ENCODE data around the gene SEC61A2.
"Not testable (repeated sequence)": the region's sequence is repeated elsewhere in the genome, so short reads cannot be mapped to it uniquely, and the experiment has no call there.

SEC61A2 gene

DNA sequence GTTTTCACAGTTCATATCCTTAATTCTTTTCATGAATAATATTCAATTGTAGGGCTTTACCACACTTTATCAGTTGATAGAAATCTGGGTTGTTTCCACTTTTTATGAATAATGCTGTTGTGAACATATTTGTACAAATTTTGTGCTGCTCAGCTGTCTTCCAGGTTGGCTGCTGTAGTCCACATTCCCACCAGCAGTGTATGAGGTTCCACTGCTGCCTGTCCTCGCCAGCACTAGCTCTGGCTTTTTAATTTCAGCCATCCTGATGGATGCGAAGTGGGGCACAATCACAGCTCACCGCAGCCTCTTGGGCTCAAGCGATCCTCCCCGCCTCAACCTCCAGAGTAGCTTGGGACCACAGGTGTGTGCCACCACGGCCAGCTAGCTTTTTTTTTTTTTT is 33.5 kb downstream of the SEC61A2 start:
- no peak for DNase-seq

DNA sequence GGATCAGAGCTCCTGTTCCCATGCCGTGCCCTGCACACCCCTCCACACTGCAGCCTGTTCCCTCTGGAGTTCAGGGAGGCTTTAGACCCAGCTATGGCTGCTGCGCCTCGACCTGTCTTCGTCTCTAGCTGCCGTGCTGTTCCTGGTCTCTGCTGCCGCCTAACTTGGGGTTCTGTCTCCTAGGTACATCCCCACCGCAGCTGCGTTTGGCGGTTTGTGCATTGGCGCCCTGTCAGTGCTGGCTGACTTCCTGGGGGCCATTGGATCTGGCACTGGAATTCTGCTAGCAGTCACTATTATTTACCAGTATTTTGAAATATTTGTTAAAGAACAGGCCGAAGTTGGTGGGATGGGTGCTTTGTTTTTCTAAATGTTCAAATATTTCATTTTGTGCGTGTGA is 34.6 kb downstream of the SEC61A2 start:
- DNase-seq, result no peak

DNA sequence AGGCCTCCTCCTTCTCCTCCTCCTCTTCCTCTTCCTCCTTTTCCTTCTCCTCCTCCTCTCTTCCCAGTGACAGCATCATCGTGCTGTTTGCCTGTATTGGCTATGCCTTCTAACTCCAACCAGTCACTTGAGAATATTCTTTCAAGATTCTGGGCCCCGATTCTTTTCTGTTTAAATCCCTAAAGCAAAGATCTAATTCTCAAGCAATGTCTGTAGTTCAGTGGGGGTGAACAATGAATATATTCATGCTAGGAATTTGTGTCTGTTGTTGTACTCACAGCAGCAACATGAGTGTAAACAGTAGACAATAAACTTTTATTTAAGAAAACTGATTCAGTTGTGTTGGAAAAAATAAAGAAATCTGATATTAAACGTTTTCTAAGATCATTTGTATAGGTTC is 35.6 kb downstream of the SEC61A2 start:
- DNase-seq, result no peak

DNA sequence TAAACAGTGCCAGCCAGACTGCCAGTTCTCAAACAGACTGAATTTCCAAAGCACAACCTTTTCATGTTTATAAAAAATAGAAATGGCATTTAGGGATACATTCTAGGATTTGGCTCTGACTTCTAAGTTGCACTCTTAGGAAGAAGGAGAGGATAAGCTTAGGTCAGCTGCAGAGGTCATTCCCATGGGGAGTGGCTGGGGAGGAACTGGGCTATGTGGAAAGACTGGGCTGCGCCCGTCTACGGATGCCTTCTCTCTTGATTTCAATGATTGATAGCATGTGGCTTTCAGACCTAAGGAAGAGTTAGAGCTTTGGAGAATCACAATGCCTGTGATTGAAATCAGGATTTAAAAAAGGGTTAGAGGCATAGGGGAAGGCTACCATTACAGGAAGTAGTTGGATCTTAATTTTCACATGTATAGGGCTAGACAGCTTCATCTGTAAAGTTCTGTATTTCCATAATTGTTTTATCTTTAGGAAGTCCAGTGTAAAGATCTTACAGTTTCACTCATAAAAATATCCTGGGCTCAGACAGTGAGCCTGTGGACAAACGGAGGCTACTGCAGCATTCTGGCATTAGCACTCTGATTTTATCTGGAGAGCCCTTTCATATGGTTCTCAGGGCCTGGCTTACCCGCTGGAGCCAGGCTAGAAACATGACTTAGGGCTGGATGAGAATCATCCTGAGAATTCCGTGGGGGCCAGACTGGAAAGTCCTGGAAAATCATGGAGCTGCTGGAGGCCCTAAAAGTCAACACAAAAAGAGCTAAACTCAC is 36.7 kb downstream of the SEC61A2 start:
- DNase-seq, result no peak

- DNase-seq, result not testable (repeated sequence)
Observed at GRCh38 chr10:12171512-12171911, 42.0 kb downstream of the SEC61A2 start.

DNA sequence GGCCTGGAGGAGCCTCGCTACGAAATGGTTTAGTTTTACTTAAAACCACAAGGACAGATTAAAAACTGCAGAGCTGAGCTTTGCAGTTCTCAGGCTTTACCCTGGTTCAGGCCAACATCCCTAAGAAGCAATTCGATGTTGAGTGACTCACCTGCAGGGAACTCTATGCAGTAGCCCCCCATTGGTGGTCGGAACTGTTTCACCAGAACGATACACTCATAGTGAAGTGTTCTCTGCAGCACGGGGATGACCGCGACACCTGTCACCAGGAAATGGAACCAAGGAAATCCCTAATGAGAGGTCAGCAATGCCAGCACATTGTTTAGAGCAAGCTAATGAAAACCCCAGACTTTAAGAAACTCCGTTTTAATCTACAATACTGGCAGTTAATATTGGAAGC is 48.2 kb downstream of the SEC61A2 start:
- no peak for DNase-seq

DNA sequence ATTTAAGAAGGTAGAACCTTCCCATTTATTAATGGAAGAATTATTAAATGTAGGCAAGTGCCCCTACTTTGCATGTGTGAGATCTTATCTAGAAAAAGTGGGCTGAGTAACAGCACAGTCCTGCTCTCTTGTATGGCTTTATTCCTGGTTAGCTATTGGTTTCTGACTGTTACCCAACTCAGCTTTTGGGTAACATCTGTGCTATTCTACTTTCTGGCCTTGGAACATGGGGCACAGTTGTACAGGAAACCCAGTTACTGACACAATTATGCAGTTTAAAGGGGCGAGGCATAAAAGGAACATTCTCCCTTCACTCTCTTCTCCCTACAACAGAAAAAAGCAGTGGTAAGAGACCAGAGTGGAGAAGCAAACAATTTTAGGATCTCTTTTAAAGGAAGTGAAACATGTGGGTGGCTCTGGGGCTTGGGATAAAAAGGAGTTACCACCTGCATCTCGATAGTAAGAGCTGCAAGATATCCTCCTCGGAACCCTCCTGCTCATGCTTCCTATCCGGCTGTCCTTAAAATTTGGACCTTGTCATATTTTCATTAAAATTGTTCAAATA is 50.2 kb downstream of the SEC61A2 start:
- no peak for DNase-seq

- DNase-seq, result no peak
Observed at GRCh38 chr10:12180221-12180974, 50.9 kb downstream of the SEC61A2 start.

DNA sequence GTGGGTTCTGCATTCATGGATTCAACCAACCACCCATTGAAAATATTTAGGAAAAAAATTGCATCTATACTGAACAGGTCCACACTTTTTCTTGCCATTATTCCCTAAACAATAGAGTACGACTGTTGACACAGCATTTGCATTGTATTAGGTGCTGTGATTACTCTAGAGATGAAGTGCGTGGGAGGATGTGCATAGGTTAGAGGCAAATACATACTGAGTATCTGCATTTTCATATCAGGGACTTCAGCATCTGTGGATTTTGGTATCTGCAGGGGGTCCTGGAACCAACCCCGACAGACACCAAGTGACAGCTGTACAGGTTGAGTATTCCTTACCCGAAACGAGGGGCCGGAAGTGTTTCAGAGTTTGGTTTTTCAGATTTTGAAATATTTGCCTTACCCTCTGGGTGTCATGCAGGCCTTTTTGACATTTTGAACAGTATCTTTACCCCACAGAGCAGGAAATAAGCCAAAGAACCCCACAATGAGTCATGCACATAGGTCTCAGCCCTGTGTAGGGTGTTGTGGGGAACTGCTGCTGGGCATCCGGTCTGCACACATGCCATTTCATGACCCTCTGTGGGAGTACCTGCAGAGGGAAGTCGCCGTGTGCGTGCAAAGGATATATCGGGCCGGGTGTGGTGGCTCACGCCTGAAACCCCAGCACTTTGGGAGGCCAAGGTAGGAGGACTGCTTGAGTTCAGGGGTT is 51.7 kb downstream of the SEC61A2 start:
- peak; percentile 73 to 75 for DNase-seq

- no peak for DNase-seq
Observed at GRCh38 chr10:12184165-12184564, 54.7 kb downstream of the SEC61A2 start.

DNA sequence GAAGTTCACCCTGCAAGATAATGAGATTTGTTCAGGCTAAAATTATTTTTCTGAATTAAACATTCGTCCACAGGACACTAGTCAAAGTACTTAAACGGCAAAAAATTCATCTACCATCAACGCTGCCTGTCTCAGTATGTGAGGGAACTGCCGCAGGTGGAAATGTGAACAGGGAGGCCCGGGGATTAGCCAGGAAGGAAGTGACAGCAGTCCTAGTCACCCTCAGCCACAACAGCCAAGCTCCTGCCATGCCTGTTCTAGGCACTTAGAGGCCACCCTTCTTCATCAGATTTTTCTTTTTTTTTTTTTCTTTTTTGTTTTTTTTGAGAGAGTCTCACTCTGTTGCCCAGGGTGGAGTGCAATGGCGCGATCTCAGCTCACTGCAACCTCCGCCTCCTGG is 56.8 kb downstream of the SEC61A2 start:
- DNase-seq, result no peak

GRCh38 chr10:12187321-12187905 is 57.9 kb downstream of the SEC61A2 start:
- DNase-seq, result no peak

GRCh38 chr10:12188656-12189055 is 59.2 kb downstream of the SEC61A2 start:
- DNase-seq, result no peak

DNA sequence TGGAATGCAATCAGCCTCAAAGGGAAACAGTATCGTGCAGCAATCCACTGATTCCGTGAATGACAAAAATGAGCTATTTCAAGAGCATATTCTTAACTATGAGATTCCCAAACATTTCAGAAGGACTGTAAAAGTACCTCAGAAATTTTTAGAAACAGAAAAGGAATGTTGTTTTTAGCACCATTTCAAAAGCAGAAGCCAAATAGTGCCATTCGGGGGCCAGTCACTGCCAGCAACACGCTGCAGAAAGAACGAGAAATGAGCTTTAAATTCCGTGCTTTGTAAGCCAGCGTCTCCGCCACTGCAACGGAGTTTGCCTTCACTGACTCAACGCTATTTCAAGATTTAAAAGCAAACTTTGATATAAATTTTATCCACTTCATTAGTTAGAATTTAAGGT is 59.9 kb downstream of the SEC61A2 start:
- DNase-seq, result no peak

- DNase-seq, result no peak
Observed at GRCh38 chr10:12191715-12192114, 62.2 kb downstream of the SEC61A2 start.

DNA sequence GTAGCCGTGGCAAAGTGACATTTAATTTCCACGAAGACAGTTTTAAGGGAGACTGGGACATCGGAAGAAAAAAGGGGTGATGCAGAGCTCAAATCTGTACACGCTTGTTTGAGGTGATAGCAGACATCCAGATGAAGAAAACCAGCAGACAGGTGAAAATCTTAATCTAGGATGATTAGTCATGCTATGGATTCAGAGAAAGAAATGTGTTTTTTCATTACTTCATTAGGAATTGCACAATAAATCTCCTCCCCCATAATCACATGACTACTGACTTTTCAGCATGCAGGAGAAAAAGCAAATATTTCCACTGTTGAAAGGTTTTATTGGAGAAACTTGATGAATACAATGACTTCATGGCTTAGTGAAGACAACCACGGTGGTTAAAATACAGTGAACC is 63.7 kb downstream of the SEC61A2 start:
- DNase-seq, result no peak

DNA sequence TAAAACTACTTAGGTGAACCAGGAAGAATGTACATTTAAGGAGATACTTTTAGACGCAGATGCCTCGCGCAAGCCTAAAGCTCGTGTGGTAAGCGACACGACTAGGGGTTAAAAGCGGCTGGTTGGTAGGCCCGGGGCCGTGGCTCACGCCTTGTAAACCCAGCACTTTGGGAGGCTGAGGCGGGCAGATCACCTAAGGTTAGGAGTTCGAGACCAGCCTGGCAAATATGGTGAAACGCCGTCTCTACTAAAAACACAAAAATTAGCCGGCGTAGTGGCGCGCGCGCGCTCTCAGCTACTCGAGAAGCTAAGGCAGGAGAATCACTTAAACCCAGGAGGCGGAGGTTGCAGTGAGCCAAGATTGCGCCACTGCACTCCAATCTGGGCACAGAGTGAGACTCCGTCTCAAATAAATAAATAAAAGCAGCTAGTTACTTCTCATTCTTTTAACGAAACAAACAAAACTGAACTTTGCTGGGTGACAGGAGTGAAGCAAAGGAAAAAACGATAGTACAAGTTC is 65.3 kb downstream of the SEC61A2 start:
- DNase-seq, result peak; percentile 24 to 30

- DNase-seq, result no peak
Observed at GRCh38 chr10:12195281-12195602, 65.8 kb downstream of the SEC61A2 start.

DNA sequence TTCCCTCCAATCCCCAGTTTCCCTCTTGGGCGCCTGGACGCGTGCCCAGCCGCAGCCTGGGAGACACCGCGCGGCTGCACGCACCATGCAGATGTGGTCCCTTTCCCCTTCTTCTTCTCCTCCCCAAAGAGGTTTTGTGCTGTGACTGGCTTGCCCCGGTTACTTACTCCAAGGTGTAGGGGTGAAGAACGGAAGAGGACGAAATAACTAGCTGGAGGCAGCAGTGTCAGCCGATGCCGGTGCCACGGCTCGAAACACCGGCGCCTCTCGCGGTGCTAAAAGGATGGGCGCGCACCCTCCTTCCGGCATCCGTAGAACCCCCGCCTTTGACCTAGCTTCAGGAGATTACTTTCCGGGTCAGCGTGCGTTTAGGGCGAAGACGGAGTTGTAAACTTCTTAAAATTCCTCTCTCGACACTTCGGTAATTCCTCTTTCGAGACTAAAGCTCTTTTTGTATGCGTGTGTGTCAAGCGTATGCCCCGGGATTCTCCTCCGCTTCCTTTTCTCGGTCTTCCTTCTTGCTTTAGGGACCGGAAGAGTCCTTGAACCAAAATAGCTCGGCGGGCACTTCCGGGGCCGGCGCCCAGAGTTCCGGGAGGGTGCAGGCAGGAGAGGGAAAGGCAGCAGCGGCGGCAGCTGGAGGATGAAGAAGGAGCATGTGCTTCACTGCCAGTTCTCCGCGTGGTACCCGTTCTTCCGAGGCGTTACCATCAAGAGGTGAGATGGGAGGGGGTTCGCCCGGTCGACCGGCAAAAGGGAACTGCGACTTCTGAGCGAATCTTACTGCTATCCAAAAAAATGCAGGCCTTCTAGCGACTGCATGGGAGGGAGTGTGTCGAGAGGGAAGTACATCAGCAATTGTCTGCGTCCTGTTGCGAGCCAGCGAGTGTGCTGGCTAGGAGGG is 66.4 kb downstream of the SEC61A2 start, which contains the start of the genes CDC123 and NUDT5:
Gene CDC123, plus strand, starts transcription at position 586 of the 904 bp plus-strand sequence. Its CDS starts 58 bp downstream, at position 644.
Gene NUDT5, minus strand, starts transcription at position 289 of the 904 bp plus-strand sequence. CDS start 9,600 bp downstream, outside the sequence.
- DNase-seq, result peak; percentile 80 to 83

- DNase-seq, result no peak
Observed at GRCh38 chr10:12196531-12197211, 67.2 kb downstream of the SEC61A2 start.

DNA sequence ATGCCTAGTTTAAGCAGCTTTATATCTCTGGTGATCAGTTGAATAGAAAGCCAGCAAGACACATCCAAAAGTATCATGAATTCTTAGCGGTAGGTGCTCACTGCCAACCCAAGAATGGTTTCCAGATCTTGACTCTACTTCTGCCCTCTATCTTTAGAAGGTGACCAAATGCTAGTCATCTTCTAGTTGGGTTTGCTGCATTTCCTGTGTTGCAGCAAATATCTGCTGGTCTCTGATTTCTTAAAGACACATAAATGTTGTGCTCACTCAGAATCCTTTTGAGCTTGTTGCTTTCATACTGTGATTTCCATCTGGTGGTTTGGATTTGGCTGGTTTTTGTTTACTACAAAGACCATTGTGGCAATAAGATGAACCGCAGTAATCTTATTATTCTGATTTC is 68.7 kb downstream of the SEC61A2 start:
- DNase-seq, result no peak

Measured in CD4-positive, alpha-beta T cell treated with Interleukin-1 beta for 1 hour (primary cell).